GM23338 (cell line): ENCODE data around the gene GDF7. TPM values are rescaled to one million over a fixed set of nuclear protein-coding genes. Genes with fewer than 3 reads are reported as not detected.

Experiments used
- ATAC-seq: fragments of 200-7000 bp; cut with Tn5 transposase; 3 replicates; pipeline ENCODE4 v1.9.1; 2020
- DNase-seq: peaks from one replicate; pipeline ENCODE4 v3.0.0-alpha.2; 2015; ENCODE audit warnings: low spot score
- H2AFZ ChIP-seq: fragments of 200-600 bp; sonication (generic); 2 replicates; pipeline ENCODE4 v1.8.0; 2016; ENCODE audit warnings: antibody characterized with exemption, mild to moderate bottlenecking, moderate library complexity
- H3F3A ChIP-seq: fragments of 200-600 bp; sonication (generic); replicated peaks from 2 replicates; pipeline ENCODE4 v1.8.0; 2017; ENCODE audit warnings: antibody characterized with exemption, mixed run types, low read depth
- H3K27ac ChIP-seq: fragments of 200-600 bp; sonication (generic); 2 replicates; pipeline ENCODE4 v1.6.1; 2016; ENCODE audit warnings: low read depth
- H3K27me3 ChIP-seq: fragments of 200-600 bp; sonication (generic); 2 replicates; pipeline ENCODE4 v1.8.0; 2016; ENCODE audit warnings: mild to moderate bottlenecking, mixed run types, moderate library complexity; ENCODE audit not compliant: insufficient read depth
- H3K36me3 ChIP-seq: fragments of 200-600 bp; sonication (generic); 2 replicates; pipeline ENCODE4 v1.8.0; 2016; ENCODE audit warnings: mild to moderate bottlenecking; ENCODE audit not compliant: insufficient read depth
- H3K4me1 ChIP-seq: fragments of 200-600 bp; sonication (generic); 2 replicates; pipeline ENCODE4 v1.8.0; 2016; ENCODE audit warnings: mild to moderate bottlenecking, moderate library complexity; ENCODE audit not compliant: insufficient read depth
- H3K4me2 ChIP-seq: fragments of 200-600 bp; sonication (generic); 2 replicates; pipeline ENCODE4 v1.7.1; 2017; ENCODE audit warnings: mixed run types
- H3K4me3 ChIP-seq: fragments of 200-600 bp; sonication (generic); 2 replicates; pipeline ENCODE4 v1.6.1; 2016; ENCODE audit warnings: mixed run types
- H3K79me2 ChIP-seq: fragments of 200-600 bp; sonication (generic); replicated peaks from 2 replicates; pipeline ENCODE4 v1.8.0; 2017; ENCODE audit warnings: mild to moderate bottlenecking; ENCODE audit not compliant: insufficient read depth
- H3K9me2 ChIP-seq: fragments of 200-600 bp; sonication (generic); 2 replicates; pipeline ENCODE4 v1.8.0; 2017; ENCODE audit not compliant: insufficient read depth
- H4K20me1 ChIP-seq: fragments of 200-600 bp; sonication (generic); replicated peaks from 2 replicates; pipeline ENCODE4 v1.8.0; 2017; ENCODE audit warnings: mild to moderate bottlenecking; ENCODE audit not compliant: insufficient read depth
- H3K27ac Mint-ChIP-seq: 2 replicates; pipeline ENCODE4 v1.8.0; 2020; ENCODE audit warnings: inconsistent platforms, mild to moderate bottlenecking, moderate library complexity, mixed read lengths
- H3K27me3 Mint-ChIP-seq: 3 replicates; pipeline ENCODE4 v1.8.0; 2022; ENCODE audit warnings: low read depth, mild to moderate bottlenecking, moderate library complexity, mixed read lengths, inconsistent platforms; ENCODE audit not compliant: insufficient read depth, poor library complexity
- H3K36me3 Mint-ChIP-seq: 3 replicates; pipeline ENCODE4 v1.8.0; 2021; ENCODE audit warnings: low read depth, mild to moderate bottlenecking, inconsistent platforms, moderate library complexity, mixed read lengths
- H3K4me1 Mint-ChIP-seq: 3 replicates; pipeline ENCODE4 v1.8.0; 2020; ENCODE audit warnings: mild to moderate bottlenecking, inconsistent platforms, mixed read lengths
- H3K4me3 Mint-ChIP-seq: 3 replicates; pipeline ENCODE4 v1.8.0; 2021; ENCODE audit warnings: moderate library complexity, mild to moderate bottlenecking, inconsistent platforms, mixed read lengths
- H3K9me3 Mint-ChIP-seq: 3 replicates; pipeline ENCODE4 v1.8.0; 2020; ENCODE audit warnings: moderate library complexity, mild to moderate bottlenecking, inconsistent platforms, mixed read lengths
- EZH2 ChIP-seq: fragments of 200-600 bp; sonication (generic); IDR thresholded peaks from one replicate; pipeline ENCODE4 v1.8.0; 2017; ENCODE audit warnings: antibody characterized with exemption, mild to moderate bottlenecking, low read depth; ENCODE audit not compliant: unreplicated experiment
- EZH2phosphoT487 ChIP-seq: fragments of 200-600 bp; sonication (generic); IDR thresholded peaks from one replicate; pipeline ENCODE4 v1.8.1; 2018; ENCODE audit warnings: antibody characterized with exemption; ENCODE audit not compliant: unreplicated experiment
- JUNB ChIP-seq: IDR thresholded peaks from one replicate; pipeline ENCODE4 v1.6.1; 2016; ENCODE audit warnings: antibody characterized with exemption; ENCODE audit not compliant: unreplicated experiment
- POLR2AphosphoS5 ChIP-seq: IDR thresholded peaks from 2 replicates; pipeline ENCODE4 v1.6.1; 2016; ENCODE audit warnings: antibody characterized with exemption, low read depth
- STAT1 ChIP-seq: IDR thresholded peaks from one replicate; pipeline ENCODE4 v1.6.1; 2016; ENCODE audit warnings: antibody characterized with exemption; ENCODE audit not compliant: unreplicated experiment
- ZNF114 ChIP-seq: fragments of 250-450 bp; sonication (Bioruptor Pico); IDR thresholded peaks from 2 replicates; pipeline ENCODE4 v1.5.0; 2020; ENCODE audit warnings: mild to moderate bottlenecking, moderate library complexity
- ZNF331 ChIP-seq: fragments of 250-450 bp; sonication (Bioruptor Pico); IDR thresholded peaks from 2 replicates; pipeline ENCODE4 v1.5.0; 2020; ENCODE audit warnings: low read depth, mild to moderate bottlenecking, moderate library complexity
- polyA plus RNA-seq: library from polyadenylated mRNA; unstranded; fragments of >200 nt; fragmentation: Nextera tagmentation; extraction: Ambion mirVana; gene quantifications from 2 replicates; pipeline ENCODE4 v1.2.1, GENCODE V29; 2016
- total RNA-seq: library from RNA; depleted of rRNA; stranded (reverse); fragments of >200 nt; shearing (Covaris generic); gene quantifications from 2 replicates; pipeline ENCODE4 v1.2.3, GENCODE V29; 2014
- TF ChIP-seq, protein P1 (sequence below): fragments of 250-450 bp; sonication (Bioruptor Pico); IDR thresholded peaks from 2 replicates; pipeline ENCODE4 v1.5.0; 2020; ENCODE audit warnings: mild to moderate bottlenecking, moderate library complexity
- TF ChIP-seq, protein P2 (sequence below): IDR thresholded peaks from one replicate; pipeline ENCODE4 v1.6.1; 2018; ENCODE audit warnings: antibody characterized with exemption; ENCODE audit not compliant: unreplicated experiment

GDF7 gene
- total and polyA plus RNA-seq, 2 experiments from 2014 or later = 0.19 to 0.52 TPM

DNA sequence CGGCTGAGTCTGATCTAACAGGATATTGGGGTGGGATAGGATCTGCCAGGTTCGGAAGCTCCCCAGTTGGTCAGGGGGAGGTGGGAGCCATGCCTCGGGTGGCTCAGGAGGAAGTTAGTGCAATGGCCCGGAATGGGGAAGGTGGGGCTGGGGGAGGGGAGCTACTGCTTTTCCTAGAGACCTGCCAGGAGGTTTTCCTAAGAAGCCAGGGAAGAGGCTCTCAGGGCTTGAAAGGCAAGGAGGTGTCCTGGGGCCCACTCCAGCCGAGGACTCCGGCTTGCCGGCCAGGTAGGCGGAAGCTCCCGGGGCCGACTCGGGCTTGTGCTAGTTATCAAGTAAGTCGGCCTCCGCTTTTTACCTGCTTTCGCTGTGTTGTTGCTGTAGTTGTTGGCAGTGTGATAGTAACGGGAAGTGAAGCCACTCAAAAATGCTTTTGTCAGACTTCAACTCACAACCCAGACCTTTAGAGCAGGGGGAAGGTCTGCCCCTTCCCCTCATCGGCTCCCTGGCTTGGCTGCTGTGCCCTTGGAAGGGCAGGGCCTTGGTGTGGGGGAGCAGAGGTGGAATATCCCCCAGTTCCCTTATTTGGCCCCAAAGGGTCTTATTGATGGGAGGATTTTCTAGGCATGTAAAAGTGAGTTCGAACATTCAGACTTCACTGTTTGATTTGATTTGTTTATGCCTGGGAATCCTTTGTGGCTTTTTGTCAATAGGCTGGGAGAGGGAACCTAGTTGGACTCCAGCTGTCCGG is 5.4 kb downstream of the GDF7 start:
- Histone ChIP-seq H3K4me2 (peak overlapping the region; percentile 75), H3K27me3 (peaks cover 79% of the 10 kb centered on the region), H3F3A (peaks cover 3% of the 10 kb centered on the region; the same call in 1 of the 2 replicates), H3K4me3 (peak overlapping the region; percentile 43), H3K27ac (no peak overlapping the region), H2AFZ (peak overlapping the region; percentile 72; the same call in 1 of the 2 replicates), H3K9me2 (no peaks in the 10 kb centered on the region), H3K79me2 (no peaks in the 10 kb centered on the region), H4K20me1 (no peaks in the 10 kb centered on the region; the same call in 1 of the 2 replicates), H3K4me1 (peaks cover 52% of the 10 kb centered on the region), H3K36me3 (no peaks in the 10 kb centered on the region)
- Mint-ChIP-seq H3K9me3 (no peaks in the 10 kb centered on the region; the same call in 2 of the 3 replicates), H3K4me3 (peak overlapping the region; percentile 57), H3K4me1 (peaks cover 67% of the 10 kb centered on the region), H3K27me3 (peaks cover 82% of the 10 kb centered on the region), H3K36me3 (no peaks in the 10 kb centered on the region), H3K27ac (no peak overlapping the region)
- peak; percentile 83 for DNase-seq
- peak; percentile 15 for ATAC-seq
- TF ChIP-seq, protein P1, sequence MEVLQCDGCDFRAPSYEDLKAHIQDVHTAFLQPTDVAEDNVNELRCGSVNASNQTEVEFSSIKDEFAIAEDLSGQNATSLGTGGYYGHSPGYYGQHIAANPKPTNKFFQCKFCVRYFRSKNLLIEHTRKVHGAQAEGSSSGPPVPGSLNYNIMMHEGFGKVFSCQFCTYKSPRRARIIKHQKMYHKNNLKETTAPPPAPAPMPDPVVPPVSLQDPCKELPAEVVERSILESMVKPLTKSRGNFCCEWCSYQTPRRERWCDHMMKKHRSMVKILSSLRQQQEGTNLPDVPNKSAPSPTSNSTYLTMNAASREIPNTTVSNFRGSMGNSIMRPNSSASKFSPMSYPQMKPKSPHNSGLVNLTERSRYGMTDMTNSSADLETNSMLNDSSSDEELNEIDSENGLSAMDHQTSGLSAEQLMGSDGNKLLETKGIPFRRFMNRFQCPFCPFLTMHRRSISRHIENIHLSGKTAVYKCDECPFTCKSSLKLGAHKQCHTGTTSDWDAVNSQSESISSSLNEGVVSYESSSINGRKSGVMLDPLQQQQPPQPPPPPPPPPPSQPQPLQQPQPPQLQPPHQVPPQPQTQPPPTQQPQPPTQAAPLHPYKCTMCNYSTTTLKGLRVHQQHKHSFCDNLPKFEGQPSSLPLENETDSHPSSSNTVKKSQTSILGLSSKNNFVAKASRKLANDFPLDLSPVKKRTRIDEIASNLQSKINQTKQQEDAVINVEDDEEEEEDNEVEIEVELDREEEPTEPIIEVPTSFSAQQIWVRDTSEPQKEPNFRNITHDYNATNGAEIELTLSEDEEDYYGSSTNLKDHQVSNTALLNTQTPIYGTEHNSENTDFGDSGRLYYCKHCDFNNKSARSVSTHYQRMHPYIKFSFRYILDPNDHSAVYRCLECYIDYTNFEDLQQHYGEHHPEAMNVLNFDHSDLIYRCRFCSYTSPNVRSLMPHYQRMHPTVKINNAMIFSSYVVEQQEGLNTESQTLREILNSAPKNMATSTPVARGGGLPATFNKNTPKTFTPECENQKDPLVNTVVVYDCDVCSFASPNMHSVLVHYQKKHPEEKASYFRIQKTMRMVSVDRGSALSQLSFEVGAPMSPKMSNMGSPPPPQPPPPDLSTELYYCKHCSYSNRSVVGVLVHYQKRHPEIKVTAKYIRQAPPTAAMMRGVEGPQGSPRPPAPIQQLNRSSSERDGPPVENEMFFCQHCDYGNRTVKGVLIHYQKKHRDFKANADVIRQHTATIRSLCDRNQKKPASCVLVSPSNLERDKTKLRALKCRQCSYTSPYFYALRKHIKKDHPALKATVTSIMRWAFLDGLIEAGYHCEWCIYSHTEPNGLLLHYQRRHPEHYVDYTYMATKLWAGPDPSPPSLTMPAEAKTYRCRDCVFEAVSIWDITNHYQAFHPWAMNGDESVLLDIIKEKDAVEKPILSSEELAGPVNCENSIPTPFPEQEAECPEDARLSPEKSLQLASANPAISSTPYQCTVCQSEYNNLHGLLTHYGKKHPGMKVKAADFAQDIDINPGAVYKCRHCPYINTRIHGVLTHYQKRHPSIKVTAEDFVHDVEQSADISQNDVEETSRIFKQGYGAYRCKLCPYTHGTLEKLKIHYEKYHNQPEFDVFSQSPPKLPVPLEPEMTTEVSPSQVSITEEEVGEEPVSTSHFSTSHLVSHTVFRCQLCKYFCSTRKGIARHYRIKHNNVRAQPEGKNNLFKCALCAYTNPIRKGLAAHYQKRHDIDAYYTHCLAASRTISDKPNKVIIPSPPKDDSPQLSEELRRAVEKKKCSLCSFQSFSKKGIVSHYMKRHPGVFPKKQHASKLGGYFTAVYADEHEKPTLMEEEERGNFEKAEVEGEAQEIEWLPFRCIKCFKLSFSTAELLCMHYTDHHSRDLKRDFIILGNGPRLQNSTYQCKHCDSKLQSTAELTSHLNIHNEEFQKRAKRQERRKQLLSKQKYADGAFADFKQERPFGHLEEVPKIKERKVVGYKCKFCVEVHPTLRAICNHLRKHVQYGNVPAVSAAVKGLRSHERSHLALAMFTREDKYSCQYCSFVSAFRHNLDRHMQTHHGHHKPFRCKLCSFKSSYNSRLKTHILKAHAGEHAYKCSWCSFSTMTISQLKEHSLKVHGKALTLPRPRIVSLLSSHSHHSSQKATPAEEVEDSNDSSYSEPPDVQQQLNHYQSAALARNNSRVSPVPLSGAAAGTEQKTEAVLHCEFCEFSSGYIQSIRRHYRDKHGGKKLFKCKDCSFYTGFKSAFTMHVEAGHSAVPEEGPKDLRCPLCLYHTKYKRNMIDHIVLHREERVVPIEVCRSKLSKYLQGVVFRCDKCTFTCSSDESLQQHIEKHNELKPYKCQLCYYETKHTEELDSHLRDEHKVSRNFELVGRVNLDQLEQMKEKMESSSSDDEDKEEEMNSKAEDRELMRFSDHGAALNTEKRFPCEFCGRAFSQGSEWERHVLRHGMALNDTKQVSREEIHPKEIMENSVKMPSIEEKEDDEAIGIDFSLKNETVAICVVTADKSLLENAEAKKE (CRISPR knock-in tag) = no peak
- TF ChIP-seq EZH2 (peak; percentile 29), ZNF331 (CRISPR knock-in tag) (no peak)

DNA sequence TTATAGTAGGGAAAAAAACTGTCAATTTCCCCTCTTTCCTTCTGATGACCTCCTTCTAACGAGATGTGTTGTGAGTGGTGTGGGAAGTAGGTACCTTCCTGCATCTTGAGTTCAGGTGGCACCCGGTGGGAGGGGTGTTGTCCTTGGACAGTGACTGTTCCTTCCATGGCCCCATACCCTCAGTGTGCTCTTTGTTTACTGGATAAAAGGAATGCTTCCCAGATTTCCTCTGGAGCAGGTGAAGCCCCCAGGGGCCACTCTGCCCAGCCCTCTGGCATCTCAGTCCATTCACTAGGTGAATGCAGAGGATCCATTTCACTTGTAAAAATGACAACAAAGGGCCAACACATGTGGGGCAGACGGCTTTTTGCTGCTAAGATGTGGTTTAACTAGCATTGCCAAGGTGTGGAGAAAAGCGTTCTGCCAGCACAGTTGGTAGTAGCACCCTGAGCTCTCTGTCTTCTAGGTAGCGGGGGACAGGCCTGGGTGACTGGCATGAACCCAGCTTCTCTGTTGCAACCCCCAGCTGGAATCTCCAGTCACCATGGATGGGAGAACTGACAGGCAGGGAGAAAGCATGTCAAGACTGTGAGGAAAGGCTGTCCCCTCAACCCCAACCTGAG is 6.9 kb downstream of the GDF7 start:
- peaks cover 3% of the 10 kb centered on the region; the same call in 1 of the 2 replicates for H3F3A ChIP-seq
- H3K9me2 ChIP-seq = no peaks in the 10 kb centered on the region
- no peak for DNase-seq
- no peaks in the 10 kb centered on the region for H3K36me3 ChIP-seq
- peaks cover 65% of the 10 kb centered on the region for H3K4me1 Mint-ChIP-seq
- H3K4me2 ChIP-seq = no peak overlapping the region
- no peaks in the 10 kb centered on the region for H3K36me3 Mint-ChIP-seq
- TF ChIP-seq EZH2phosphoT487 (no peak), JUNB (no peak), STAT1 (no peak), ZNF114 (no peak), POLR2AphosphoS5 (no peak)
- TF ChIP-seq, protein P2, sequence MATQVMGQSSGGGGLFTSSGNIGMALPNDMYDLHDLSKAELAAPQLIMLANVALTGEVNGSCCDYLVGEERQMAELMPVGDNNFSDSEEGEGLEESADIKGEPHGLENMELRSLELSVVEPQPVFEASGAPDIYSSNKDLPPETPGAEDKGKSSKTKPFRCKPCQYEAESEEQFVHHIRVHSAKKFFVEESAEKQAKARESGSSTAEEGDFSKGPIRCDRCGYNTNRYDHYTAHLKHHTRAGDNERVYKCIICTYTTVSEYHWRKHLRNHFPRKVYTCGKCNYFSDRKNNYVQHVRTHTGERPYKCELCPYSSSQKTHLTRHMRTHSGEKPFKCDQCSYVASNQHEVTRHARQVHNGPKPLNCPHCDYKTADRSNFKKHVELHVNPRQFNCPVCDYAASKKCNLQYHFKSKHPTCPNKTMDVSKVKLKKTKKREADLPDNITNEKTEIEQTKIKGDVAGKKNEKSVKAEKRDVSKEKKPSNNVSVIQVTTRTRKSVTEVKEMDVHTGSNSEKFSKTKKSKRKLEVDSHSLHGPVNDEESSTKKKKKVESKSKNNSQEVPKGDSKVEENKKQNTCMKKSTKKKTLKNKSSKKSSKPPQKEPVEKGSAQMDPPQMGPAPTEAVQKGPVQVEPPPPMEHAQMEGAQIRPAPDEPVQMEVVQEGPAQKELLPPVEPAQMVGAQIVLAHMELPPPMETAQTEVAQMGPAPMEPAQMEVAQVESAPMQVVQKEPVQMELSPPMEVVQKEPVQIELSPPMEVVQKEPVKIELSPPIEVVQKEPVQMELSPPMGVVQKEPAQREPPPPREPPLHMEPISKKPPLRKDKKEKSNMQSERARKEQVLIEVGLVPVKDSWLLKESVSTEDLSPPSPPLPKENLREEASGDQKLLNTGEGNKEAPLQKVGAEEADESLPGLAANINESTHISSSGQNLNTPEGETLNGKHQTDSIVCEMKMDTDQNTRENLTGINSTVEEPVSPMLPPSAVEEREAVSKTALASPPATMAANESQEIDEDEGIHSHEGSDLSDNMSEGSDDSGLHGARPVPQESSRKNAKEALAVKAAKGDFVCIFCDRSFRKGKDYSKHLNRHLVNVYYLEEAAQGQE = no peak
- H3K27me3 ChIP-seq = peaks cover 64% of the 10 kb centered on the region
- no peak overlapping the region for H3K27ac ChIP-seq
- peaks cover 52% of the 10 kb centered on the region for H3K4me1 ChIP-seq
- H3K4me3 Mint-ChIP-seq = no peak overlapping the region; the same call in 2 of the 3 replicates
- no peak overlapping the region for H2AFZ ChIP-seq
- H3K79me2 ChIP-seq = no peaks in the 10 kb centered on the region
- H3K27ac Mint-ChIP-seq = no peak overlapping the region
- no peaks in the 10 kb centered on the region; the same call in 1 of the 2 replicates for H4K20me1 ChIP-seq
- no peaks in the 10 kb centered on the region; the same call in 2 of the 3 replicates for H3K9me3 Mint-ChIP-seq
- no peak overlapping the region for H3K4me3 ChIP-seq
- no peak for ATAC-seq
- H3K27me3 Mint-ChIP-seq = peaks cover 68% of the 10 kb centered on the region
